HG03565 (cell line): ENCODE measurements around the gene NFIB.
A peak's percentile ranks its signal among the peaks of the same experiment; 100 is the strongest.

Source experiments
- ATAC-seq: cut with Tn5 transposase; IDR thresholded peaks from one replicate; pipeline ENCODE4 v1.9.1; 2021; ENCODE audit warnings: mild to moderate bottlenecking, moderate library complexity; ENCODE audit not compliant: unreplicated experiment

Gene NFIB

DNA sequence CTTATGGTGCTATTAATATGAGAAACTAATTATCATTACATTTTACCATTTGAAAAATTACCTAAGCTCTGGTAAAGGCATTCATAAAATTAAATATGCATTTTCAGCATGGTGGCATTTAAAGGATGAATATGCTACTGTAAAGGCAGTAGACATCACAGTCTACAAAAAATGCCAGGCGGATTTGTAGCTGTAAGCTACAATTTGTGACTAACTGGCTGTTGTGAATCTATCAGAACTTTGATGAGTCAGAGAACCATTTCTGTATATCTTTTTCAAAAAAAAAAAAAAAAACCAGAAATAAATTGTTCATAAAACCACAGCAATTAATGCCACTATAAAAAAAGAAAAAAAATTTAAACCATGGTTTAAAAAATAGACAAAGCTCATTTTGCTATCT is 186.3 kb downstream of the NFIB start:
- no peak for ATAC-seq

DNA sequence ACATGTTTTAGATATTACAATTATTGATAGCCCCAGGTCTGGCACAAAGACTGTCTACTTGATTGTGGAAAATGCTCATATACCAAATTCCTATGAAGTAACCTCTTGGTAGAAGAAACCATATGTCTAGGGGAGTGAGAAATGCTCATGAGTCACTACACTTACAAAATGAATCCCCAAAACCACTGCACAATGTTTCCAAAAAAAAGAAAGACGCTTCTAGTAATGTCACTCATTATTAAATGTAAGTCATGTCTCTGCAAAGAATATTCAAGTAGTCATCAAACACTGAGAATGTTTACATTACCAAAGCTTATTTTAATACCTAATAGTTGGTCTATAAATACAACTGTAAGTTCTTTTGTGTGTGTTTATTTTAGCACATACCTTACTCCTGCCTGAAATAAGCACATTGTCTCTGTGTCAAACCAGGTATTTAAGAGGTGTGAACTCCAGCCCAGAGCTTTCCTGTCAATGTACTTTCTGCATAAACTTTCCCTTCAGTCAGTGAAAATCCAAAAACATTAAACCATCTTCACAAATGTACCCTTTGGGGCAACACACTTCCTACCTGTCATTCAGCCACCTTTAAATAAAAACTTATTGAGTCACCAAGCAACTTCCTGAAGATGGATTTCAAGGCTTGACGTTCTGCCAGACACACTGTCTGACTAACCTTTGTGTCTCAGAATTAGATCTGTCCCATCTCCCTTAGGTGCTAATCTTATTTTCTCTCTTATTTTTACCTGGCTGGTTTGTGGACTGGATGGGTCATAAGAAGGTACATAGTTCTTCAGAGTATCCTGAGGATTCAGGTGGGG is 194.0 kb downstream of the NFIB start:
- ATAC-seq, result no peak

DNA sequence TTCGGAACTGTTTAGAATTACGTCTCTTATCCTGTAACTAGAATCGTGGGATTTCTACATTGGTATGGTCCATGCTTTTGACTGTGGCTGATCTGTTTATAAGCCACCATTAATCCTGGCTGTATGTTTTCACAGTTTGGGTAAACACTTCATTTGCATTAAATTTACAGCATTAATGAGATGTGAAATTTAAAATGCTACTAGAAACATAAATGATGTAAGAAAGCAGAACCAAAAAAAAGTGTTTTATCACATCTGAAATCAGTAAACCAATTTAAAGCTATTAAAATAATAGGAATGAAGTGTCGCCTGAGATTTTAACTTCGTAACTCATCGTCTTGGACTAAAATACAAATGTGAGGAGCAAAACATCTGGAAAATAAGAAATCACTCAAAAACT is 201.7 kb downstream of the NFIB start:
- no peak for ATAC-seq

DNA sequence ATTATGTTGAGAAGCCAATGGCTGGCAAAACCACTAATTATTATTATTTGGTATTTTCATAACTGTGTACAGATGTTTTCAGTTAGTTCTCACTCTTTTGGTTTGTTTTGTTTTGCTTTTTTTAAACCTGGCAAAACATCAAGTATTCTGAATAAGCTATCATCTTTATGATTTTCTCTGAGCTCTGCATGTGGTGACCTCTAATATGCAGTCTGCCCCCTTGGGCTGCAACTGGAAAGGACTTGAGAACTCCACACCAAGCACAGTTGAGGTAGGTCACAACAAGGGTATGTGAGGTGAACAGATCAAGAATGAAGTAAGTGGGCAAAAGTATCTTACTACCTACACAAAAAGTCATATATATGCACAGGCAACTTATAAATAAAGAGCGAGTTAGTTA is 202.2 kb downstream of the NFIB start:
- no peak for ATAC-seq

DNA sequence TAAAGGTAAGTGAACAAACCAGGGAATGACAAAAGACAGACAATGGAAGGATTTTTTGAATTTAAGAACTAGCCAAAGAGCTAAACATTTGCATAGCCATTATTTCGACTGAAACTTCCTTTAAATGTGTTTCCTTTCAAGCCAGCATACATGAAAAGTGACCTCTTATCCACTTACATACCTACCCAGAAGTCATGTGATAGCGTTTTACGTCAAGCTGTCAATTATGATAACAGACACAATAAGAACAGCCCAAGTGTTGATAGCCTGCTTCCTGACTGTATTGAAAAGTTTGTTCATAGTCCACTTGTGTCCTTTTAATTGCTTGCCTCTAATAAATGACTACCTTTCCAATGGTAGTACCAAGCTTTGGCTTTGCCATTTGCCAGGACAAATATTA is 206.0 kb downstream of the NFIB start:
- no peak for ATAC-seq

DNA sequence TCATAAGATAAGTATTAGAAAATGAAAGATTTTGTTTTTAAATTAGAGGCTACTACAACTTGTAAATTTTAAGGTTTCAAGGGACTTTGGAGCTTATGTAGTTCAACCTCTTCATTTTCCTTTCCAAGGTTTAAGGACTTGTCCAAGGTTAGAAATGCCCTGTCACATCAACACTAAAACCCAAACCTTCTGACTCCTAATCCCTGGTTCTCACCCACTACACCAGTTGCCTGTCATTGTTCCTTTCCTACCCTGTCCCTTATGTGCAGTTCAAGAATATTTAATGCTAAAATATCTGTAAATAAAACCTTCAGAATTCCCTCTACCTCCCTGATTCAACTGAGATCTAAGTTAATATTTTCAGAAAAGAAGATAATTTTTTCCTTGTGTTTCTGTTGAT is 206.4 kb downstream of the NFIB start:
- ATAC-seq, result no peak

DNA sequence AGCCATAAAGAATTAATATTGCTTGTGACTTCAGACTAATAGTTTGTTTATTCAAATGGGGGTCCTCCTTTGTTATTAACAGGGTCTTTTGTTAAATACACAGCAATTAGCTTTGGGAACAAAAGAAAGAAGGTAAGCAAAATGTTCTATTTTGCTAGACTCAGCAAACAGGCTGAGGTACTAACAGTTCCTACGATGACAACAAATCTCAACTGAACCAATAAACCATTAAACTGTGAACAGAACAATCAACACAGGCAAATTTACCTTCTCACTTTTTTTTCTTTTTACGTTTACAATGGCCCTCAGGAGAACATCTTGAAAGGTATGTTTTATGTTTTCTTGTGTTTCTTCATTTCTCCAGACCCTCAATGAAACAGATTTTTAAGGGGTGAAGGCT is 207.2 kb downstream of the NFIB start:
- ATAC-seq, result no peak

DNA sequence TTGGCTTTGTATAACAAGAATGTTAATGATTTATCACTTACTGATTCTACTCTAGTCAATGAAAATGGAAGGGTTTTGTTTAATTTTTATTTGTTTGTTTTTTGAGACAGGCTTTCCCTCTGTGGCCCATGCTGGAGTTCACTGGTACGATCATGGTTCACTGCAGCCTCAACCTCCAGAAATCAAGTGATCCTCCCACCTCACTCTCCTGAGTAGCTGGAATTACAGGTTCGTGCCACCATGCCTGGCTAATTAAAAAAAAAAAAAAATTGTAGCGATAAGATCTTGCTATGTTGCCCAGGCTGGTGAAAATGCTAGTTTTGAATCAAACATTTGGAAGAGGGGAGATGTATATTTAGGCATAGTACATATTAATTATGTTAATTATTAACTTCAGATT is 209.4 kb downstream of the NFIB start:
- no peak for ATAC-seq

DNA sequence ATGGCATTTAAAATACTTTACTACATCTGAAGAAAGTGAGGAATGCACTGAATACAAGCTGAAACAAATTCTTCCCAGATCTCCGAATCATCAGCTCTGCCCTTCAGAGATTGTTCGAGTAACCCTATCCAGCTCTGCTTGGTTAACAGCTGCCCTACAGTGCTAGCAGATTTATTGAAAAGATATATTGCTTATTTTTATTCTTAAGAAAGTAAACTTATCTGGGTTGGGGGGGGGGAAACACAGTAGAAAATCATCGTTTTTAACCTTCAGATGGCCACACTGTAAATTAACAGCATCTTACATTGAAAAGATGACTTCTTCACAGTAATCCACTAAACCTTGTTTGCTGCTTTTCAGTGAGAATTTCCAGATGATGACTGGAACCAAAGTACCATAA is 210.8 kb downstream of the NFIB start:
- ATAC-seq, result no peak

DNA sequence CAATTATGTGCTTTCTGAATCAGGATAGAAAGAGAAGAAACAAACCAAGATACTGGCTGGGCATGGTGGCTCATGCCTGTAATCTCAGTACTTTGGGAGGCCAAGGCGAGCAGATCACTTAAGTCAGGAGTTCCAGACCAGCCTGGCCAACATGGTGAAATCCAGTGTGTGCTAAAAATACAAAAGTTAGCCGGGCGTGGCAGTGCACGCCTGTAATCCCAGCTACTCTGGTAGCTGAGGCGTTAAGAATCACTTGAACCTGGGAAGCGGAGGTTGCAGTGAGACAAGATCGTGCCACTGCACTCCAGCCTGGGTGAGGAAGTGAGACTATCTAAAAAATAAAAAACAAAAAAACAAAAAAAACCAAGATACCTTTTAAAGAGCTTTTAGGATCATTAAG is 214.2 kb downstream of the NFIB start:
- no peak for ATAC-seq

DNA sequence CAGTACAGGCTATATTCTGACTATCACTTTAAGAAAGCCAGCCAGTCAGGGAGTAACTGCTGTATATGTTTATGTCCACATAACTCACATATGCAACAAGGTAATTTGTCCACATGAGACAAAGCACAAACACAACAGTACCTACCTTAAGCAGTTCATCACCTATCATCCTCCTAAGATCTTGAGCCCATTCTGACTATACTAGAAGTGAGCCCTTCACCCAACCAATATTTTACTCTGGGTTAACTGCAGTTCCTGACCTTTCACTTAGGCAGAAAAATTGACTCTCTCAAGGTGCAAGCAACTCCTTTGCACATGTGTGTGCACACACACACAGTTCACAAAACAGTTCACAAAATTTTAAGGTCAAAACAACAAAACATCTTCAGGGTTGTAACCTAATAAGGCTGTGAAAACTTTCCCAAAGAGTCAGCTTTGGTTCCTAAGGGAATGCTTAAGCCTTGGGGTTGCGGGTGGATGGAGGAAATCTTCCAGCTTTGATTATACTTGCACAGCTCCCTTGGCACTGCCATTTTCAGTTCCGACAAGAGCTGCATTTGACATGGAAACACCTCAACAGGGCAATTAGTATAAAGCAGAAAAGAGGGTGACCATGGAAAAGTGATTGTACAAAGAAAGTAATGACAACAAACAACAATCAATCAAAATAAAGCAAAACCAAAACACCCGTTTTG is 215.3 kb downstream of the NFIB start:
- no peak for ATAC-seq

DNA sequence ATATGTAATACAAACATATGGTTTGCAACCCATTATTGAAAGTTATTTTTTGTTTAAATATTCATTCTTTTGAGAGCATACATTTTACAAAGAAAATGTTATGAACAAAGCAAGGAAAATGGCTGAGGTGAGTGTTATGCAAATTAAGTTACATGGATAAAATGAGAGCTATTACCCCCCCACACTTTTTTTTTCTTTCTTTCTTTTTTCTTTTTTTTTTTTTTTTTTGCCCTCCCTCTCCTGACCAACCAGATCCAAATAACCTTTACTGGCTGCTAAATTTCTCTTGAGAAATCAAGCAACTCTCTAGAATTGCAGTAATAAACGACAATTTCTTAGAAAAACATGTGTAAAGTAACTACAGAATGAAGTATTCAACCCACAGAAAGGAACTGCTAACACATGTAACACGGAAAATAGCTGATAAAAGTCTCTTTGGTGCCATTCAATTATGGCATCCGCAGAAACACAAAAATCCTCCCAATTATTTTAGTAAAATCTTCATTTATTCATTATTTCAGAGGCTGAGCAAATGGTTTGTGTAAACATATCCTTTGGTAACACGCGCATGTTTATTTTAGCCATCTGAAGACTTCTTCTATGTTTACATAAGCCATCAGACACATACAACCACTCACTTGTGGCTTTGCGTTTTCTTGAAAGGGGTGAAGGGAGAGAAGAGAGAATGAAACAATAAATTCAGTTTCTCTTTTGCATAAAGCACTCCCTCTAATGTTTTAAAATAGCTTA is 216.1 kb downstream of the NFIB start:
- ATAC-seq, result no peak

DNA sequence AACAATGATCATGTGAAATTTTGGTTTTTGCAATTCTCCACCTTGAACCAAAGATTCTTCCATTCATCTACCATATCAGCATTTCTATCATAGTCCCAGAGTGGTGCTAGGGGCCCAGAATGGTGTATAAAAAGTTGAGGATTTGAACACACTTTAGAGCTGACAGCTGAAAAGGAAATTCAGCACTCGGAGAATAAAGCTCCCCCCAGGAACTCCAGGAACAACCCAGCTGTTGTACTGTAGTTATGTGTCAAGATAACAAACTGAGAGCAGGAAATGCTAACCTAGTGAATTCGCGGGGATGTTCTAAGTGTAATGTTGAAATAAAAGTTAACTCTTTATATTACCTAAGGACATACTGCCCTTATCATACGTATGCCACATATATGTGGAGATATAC is 216.7 kb downstream of the NFIB start:
- ATAC-seq, result no peak

DNA sequence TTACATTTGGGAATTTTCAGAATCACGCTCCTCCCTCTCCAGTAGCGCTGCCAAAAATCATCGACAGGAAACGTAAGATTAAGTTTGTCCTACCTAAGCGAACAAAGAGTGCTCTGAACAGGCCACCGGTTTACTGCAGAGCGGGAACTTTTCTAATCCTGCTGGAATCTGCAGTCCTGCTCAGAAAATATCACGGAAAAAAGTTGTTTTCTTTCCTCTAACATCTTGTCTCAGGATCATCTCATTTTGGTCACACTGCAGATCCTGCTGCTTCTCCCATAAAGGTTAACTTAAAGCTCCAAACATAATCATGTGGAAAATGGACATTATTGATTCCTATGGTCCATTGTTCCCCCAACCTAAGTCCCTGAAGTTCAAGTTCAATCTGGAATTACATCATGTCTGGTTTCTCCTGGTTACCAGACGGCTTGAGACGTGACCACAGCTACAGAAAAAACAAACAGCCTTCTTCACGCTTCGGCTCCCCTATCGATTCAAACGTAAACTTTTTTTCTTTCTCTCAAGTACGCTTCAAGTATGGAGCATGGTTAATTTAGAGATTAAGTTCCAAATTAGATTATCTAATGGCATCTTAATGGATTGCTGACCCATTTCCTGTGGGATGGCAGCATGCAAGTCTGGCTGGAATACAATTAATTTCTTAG is 217.6 kb downstream of the NFIB start:
- ATAC-seq, result no peak

DNA sequence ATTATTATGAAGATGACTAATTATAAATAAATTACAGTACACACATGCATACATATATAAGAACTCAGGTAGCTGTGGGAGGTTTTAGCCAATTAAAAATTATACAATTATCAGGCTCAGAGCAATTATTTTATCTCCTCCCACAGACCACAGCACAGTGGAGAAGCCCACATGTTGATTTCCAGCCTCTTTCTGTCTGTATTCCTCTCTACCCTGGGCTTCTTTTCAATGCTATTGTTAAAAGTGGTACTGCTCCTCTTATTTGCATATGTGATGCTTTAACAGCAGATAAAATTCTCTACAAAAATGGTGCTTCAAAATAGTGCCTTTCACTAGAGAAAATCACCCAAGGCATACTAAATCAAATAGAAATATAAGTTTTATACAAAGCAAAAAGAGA is 218.7 kb downstream of the NFIB start:
- no peak for ATAC-seq

DNA sequence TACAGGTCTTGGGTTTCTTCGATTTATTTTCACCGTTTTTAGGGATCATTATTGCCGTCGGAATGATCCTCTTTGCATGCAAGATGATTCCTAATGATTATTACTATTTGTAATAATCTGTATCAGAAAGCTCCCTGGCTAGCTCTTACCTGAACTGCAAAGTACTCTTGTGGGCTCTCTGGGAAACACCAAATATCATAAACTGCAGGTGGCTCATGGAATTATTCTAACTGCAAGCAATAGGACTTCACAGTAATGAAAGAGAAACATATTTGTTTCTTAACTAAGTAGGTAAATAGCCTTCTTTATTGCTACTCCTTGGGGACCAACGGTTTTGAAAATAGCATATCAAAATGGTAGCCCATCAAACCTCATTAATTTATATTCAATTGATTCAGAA is 219.4 kb downstream of the NFIB start:
- no peak for ATAC-seq

DNA sequence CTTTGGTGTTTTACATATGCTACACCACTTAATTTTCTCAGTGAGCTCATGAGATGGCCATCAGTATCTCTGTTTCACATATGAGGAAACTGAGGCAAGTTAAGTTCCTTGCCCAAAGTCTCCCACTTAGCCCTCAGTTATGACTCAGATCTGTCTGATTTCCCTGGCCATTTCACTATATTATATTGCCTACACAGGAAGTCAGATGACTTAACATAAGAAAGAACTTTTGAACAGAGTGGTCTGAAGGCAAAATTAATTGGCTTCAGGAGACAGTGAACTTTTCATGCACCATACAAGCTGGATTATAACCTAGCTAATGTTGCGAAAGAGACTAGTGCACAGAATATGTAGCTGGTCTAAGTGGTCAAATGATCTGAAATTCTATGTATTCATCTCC is 221.6 kb downstream of the NFIB start:
- ATAC-seq, result no peak

DNA sequence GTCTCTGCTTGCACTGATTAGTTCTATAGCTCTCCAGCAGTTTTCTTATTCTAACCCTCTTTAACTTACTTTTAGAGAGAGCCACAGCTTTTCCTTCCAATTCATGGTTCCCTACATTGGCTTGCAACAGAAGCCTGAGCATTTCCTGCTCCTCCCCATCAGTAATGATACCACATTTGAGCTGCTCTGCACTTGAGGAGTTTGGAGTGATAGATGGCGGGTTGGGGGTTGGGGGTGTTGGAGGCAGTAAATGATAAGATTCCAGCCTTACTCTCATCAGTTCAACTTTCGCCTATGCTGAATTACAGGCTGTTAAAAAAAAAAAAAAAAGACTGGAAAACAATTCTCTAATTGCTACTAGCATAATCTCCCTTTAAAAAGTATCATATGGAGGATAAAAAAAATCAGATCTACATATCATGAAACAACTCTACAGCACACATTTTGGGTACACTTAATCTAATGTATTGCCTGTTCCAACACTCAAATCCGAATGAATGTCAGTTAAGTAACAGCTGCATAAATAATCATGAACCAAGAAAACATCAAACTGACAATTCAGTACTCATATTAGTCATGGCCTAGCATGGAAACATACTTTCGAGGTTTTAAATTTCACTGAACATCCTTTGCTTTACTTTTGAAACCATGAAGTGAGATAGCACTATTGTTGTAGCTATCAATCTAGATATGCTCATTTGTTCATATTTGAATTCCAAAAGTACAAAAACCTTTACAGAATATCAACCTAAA is 224.7 kb downstream of the NFIB start:
- ATAC-seq, result peak; percentile 43

DNA sequence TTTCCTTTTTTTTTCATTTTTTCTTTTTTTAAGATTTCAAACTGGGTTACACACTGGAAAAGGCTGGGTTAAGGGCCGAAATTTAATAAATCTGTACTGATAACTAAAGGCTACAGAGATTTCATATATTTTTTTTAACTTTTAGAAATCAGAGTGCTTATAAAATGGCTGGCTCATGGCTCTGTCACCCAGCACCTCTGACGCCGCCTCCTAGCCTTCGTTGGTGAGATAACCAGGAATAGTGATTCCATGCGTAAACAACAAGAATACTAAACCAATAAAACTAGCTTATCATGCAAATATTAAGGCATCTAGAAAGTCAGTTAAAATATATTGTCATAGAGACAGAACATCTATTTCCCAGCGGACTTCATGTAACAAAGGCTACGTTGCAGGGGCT is 226.4 kb downstream of the NFIB start:
- ATAC-seq, result no peak

DNA sequence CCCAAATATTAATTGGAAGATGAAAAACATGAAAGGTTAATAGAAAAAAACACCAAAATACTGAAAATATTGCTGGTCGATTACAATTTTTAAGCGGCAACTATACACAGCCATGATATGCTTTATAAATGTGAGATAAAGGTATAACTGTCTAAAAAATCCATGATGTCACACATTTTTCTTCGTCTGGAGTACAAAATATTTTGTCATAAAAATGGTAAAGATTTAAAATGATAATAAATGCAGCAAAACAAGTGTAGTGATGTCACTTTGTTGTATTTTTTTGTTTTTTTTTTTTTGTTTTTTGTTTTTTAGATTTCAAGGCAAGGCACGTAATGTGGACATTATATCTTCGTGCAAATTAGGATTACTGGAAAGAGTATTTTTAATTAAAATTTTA is 227.4 kb downstream of the NFIB start:
- no peak for ATAC-seq

DNA sequence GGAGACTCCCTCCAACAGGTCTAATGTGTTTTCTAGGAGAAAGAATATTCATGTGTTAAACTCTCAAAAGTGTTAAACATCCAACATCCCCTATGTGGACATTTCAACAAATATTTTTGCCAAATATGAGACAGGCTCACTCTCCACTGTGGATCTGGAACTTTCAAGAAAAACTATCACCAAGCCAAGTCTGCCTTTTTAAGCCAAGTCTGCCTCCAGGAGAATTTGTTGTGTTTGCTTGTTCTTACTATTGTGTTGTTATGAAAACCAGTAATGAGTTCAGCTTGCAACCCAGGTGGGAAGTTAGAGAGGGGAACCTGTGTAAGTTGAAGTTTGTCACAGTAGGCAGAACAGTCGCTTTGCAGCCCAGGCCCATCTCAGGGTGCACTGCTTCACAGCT is 228.1 kb downstream of the NFIB start:
- ATAC-seq, result no peak
